ENCODE data around the gene PCK2. TPM values are rescaled to one million over a fixed set of nuclear protein-coding genes. Genes with fewer than 3 reads are reported as not detected.
A peak's percentile ranks its signal among the peaks of the same experiment; 100 is the strongest.

The PCK2 gene
- total and polyA plus RNA-seq, 2 of the 13 experiments (the other 11 are each of a cell fraction or from before 2014, with no cell fraction given), result 129 to 272 TPM

DNA sequence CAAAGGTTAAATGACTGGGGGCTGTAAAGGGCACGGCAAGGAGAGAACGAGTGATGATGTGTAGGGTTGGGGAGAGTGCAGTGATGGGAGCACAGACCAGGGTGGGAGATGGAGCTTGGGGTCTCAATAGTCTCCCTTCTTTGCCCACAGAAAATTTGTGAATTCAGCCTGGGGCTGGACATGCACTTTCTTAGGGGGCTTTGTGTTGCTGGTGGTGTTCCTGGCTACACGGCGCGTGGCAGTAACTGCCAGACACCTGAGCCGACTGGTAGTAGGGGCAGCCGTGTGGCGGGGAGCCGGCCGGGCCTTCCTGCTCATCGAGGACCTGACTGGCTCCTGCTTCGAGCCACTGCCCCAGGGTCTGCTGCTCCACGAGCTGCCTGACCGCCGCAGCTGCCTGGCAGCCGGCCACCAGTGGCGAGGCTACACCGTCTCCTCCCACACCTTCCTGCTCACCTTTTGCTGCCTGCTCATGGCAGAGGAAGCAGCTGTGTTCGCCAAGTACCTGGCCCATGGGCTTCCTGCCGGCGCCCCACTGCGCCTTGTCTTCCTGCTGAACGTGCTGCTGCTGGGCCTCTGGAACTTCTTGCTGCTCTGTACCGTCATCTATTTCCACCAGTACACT is 38.1 kb downstream of the PCK2 start (continued):
- TF ChIP-seq, protein P1, sequence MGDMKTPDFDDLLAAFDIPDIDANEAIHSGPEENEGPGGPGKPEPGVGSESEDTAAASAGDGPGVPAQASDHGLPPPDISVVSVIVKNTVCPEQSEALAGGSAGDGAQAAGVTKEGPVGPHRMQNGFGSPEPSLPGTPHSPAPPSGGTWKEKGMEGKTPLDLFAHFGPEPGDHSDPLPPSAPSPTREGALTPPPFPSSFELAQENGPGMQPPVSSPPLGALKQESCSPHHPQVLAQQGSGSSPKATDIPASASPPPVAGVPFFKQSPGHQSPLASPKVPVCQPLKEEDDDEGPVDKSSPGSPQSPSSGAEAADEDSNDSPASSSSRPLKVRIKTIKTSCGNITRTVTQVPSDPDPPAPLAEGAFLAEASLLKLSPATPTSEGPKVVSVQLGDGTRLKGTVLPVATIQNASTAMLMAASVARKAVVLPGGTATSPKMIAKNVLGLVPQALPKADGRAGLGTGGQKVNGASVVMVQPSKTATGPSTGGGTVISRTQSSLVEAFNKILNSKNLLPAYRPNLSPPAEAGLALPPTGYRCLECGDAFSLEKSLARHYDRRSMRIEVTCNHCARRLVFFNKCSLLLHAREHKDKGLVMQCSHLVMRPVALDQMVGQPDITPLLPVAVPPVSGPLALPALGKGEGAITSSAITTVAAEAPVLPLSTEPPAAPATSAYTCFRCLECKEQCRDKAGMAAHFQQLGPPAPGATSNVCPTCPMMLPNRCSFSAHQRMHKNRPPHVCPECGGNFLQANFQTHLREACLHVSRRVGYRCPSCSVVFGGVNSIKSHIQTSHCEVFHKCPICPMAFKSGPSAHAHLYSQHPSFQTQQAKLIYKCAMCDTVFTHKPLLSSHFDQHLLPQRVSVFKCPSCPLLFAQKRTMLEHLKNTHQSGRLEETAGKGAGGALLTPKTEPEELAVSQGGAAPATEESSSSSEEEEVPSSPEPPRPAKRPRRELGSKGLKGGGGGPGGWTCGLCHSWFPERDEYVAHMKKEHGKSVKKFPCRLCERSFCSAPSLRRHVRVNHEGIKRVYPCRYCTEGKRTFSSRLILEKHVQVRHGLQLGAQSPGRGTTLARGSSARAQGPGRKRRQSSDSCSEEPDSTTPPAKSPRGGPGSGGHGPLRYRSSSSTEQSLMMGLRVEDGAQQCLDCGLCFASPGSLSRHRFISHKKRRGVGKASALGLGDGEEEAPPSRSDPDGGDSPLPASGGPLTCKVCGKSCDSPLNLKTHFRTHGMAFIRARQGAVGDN (CRISPR knock-in tag; IDR thresholded peaks at IDR 0.05), result peak; percentile 71
- TF ChIP-seq, protein P2, sequence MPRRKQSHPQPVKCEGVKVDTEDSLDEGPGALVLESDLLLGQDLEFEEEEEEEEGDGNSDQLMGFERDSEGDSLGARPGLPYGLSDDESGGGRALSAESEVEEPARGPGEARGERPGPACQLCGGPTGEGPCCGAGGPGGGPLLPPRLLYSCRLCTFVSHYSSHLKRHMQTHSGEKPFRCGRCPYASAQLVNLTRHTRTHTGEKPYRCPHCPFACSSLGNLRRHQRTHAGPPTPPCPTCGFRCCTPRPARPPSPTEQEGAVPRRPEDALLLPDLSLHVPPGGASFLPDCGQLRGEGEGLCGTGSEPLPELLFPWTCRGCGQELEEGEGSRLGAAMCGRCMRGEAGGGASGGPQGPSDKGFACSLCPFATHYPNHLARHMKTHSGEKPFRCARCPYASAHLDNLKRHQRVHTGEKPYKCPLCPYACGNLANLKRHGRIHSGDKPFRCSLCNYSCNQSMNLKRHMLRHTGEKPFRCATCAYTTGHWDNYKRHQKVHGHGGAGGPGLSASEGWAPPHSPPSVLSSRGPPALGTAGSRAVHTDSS (CRISPR knock-in tag; conservative IDR thresholded peaks at IDR 0.05), result 0 out of 2 replicates have a peak, but pooled peaks have one; percentile 53
- 0 out of 2 replicates have a peak, but pooled peaks have one; percentile 32 for TF ChIP-seq NFIB (CRISPR knock-in tag; IDR thresholded peaks at IDR 0.05; ENCODE audit: borderline replicate concordance)
- no peak for TF ChIP-seq ZBTB1 (CRISPR knock-in tag; IDR thresholded peaks at IDR 0.05; ENCODE audit: borderline replicate concordance)
- TF ChIP-seq, protein P3, sequence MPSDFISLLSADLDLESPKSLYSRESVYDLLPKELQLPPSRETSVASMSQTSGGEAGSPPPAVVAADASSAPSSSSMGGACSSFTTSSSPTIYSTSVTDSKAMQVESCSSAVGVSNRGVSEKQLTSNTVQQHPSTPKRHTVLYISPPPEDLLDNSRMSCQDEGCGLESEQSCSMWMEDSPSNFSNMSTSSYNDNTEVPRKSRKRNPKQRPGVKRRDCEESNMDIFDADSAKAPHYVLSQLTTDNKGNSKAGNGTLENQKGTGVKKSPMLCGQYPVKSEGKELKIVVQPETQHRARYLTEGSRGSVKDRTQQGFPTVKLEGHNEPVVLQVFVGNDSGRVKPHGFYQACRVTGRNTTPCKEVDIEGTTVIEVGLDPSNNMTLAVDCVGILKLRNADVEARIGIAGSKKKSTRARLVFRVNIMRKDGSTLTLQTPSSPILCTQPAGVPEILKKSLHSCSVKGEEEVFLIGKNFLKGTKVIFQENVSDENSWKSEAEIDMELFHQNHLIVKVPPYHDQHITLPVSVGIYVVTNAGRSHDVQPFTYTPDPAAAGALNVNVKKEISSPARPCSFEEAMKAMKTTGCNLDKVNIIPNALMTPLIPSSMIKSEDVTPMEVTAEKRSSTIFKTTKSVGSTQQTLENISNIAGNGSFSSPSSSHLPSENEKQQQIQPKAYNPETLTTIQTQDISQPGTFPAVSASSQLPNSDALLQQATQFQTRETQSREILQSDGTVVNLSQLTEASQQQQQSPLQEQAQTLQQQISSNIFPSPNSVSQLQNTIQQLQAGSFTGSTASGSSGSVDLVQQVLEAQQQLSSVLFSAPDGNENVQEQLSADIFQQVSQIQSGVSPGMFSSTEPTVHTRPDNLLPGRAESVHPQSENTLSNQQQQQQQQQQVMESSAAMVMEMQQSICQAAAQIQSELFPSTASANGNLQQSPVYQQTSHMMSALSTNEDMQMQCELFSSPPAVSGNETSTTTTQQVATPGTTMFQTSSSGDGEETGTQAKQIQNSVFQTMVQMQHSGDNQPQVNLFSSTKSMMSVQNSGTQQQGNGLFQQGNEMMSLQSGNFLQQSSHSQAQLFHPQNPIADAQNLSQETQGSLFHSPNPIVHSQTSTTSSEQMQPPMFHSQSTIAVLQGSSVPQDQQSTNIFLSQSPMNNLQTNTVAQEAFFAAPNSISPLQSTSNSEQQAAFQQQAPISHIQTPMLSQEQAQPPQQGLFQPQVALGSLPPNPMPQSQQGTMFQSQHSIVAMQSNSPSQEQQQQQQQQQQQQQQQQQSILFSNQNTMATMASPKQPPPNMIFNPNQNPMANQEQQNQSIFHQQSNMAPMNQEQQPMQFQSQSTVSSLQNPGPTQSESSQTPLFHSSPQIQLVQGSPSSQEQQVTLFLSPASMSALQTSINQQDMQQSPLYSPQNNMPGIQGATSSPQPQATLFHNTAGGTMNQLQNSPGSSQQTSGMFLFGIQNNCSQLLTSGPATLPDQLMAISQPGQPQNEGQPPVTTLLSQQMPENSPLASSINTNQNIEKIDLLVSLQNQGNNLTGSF (CRISPR knock-in tag; IDR thresholded peaks at IDR 0.05), result 0 out of 2 replicates have a peak, but pooled peaks have one; percentile 53
- TF ChIP-seq, protein P4, sequence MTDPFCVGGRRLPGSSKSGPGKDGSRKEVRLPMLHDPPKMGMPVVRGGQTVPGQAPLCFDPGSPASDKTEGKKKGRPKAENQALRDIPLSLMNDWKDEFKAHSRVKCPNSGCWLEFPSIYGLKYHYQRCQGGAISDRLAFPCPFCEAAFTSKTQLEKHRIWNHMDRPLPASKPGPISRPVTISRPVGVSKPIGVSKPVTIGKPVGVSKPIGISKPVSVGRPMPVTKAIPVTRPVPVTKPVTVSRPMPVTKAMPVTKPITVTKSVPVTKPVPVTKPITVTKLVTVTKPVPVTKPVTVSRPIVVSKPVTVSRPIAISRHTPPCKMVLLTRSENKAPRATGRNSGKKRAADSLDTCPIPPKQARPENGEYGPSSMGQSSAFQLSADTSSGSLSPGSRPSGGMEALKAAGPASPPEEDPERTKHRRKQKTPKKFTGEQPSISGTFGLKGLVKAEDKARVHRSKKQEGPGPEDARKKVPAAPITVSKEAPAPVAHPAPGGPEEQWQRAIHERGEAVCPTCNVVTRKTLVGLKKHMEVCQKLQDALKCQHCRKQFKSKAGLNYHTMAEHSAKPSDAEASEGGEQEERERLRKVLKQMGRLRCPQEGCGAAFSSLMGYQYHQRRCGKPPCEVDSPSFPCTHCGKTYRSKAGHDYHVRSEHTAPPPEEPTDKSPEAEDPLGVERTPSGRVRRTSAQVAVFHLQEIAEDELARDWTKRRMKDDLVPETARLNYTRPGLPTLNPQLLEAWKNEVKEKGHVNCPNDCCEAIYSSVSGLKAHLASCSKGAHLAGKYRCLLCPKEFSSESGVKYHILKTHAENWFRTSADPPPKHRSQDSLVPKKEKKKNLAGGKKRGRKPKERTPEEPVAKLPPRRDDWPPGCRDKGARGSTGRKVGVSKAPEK (CRISPR knock-in tag; IDR thresholded peaks at IDR 0.05; ENCODE audit: borderline replicate concordance), result no peak
- 0 out of 2 replicates have a peak, but pooled peaks have one; percentile 13 for TF ChIP-seq KDM2A (CRISPR knock-in tag; IDR thresholded peaks at IDR 0.05; ENCODE audit: borderline replicate concordance, low read depth)
- TF ChIP-seq, protein P5, sequence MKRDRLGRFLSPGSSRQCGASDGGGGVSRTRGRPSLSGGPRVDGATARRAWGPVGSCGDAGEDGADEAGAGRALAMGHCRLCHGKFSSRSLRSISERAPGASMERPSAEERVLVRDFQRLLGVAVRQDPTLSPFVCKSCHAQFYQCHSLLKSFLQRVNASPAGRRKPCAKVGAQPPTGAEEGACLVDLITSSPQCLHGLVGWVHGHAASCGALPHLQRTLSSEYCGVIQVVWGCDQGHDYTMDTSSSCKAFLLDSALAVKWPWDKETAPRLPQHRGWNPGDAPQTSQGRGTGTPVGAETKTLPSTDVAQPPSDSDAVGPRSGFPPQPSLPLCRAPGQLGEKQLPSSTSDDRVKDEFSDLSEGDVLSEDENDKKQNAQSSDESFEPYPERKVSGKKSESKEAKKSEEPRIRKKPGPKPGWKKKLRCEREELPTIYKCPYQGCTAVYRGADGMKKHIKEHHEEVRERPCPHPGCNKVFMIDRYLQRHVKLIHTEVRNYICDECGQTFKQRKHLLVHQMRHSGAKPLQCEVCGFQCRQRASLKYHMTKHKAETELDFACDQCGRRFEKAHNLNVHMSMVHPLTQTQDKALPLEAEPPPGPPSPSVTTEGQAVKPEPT (CRISPR knock-in tag; IDR thresholded peaks at IDR 0.05; ENCODE audit: low read depth), result no peak
- peak; percentile 38; the same call in 1 of the 2 replicates for TF ChIP-seq GABPB1 (CRISPR knock-in tag; IDR thresholded peaks at IDR 0.05)
- TF ChIP-seq ZNF788 (CRISPR knock-in tag; IDR thresholded peaks at IDR 0.05; ENCODE audit: borderline replicate concordance), result peak; percentile 45; the same call in 1 of the 2 replicates
- TF ChIP-seq ARHGAP35 (CRISPR knock-in tag; IDR thresholded peaks at IDR 0.05; ENCODE audit: borderline replicate concordance), result peak; percentile 33; the same call in 1 of the 2 replicates
